H1 (cell line): ENCODE data around the gene PRKN.

Experiments
- ATF3 ChIP-seq: IDR thresholded peaks from 2 replicates; pipeline ENCODE4 v1.6.1; 2011; ENCODE audit warnings: low read depth, mild to moderate bottlenecking, low read length; ENCODE audit not compliant: insufficient read depth
- CHD2 ChIP-seq: IDR thresholded peaks from 2 replicates; pipeline ENCODE4 v1.6.1; 2012; ENCODE audit warnings: low read length, improper control_type of control experiment
- CTCF ChIP-seq, 3 experiments: IDR thresholded peaks; 1 replicate in 2 of 3; 2 replicates in 1 of 3; pipeline versions ENCODE4 v1.5.1 to v1.6.1; 2011; ENCODE audit warnings: low read length in 3 of 3, mild to moderate bottlenecking in 3 of 3, inconsistent platforms in 2 of 3, low read depth in 1 of 3, moderate library complexity in 1 of 3; ENCODE audit not compliant: insufficient read depth in 1 of 3; ENCODE audit errors: control extremely low read depth in 1 of 3
- HDAC2 ChIP-seq, 2 experiments: fragments of 300-600 bp in 1 of 2; sonication (generic) in 1 of 2; IDR thresholded peaks; 2 replicates each; pipeline ENCODE4 v1.6.1; 2011 to 2012; ENCODE audit warnings: low read depth in 2 of 2, low read length in 2 of 2, mild to moderate bottlenecking in 2 of 2, moderate library complexity in 2 of 2, borderline replicate concordance in 1 of 2, inconsistent platforms in 1 of 2
- POLR2A ChIP-seq, 2 experiments: IDR thresholded peaks; 1 replicate in 1 of 2; 2 replicates in 1 of 2; pipeline ENCODE4 v1.6.1; 2011; ENCODE audit warnings: low read depth in 2 of 2, low read length in 2 of 2, mild to moderate bottlenecking in 2 of 2; ENCODE audit errors: control extremely low read depth in 1 of 2
- RBBP5 ChIP-seq: IDR thresholded peaks from 2 replicates; pipeline ENCODE4 v1.7.1; 2012; ENCODE audit warnings: low read depth, mild to moderate bottlenecking, inconsistent platforms, low read length, moderate library complexity, borderline replicate concordance
- RFX5 ChIP-seq: IDR thresholded peaks from 2 replicates; pipeline ENCODE4 v1.6.1; 2011; ENCODE audit warnings: low read depth, low read length, improper control_type of control experiment, borderline replicate concordance
- USF2 ChIP-seq: IDR thresholded peaks from 2 replicates; pipeline ENCODE4 v1.6.1; 2011; ENCODE audit warnings: low read length, improper control_type of control experiment

GRCh38 chr6:162147805-162148204 lies 579.8 kb downstream of the PRKN start:
- no peak for TF ChIP-seq CTCF (IDR thresholded peaks at IDR 0.05; ENCODE audit: control extremely low read depth in 1 of 3, insufficient read depth in 1 of 3, low read depth in 1 of 3, low read length in 3 of 3)
- no peak for TF ChIP-seq POLR2A (IDR thresholded peaks at IDR 0.05; ENCODE audit: control extremely low read depth in 1 of 2, low read depth in 2 of 2, low read length in 2 of 2)
- TF ChIP-seq HDAC2 (IDR thresholded peaks at IDR 0.05; ENCODE audit: borderline replicate concordance in 1 of 2, low read depth in 2 of 2, low read length in 2 of 2), result no peak
- no peak for TF ChIP-seq ATF3
- TF ChIP-seq RBBP5, result no peak
- TF ChIP-seq USF2, result no peak
- TF ChIP-seq CHD2, result no peak
- no peak for TF ChIP-seq RFX5
